Thymus (tissue), 11 donors: ENCODE data around the gene RHEX. TPM values are rescaled to one million over a fixed set of nuclear protein-coding genes. Genes with fewer than 3 reads are reported as not detected.
A peak's percentile ranks its signal among the peaks of the same experiment; 100 is the strongest.

Experiments used
- DNase-seq, 9 donors: peaks; one replicate each; pipeline ENCODE4 v3.0.0-alpha.2; 2013; ENCODE audit warnings: low spot score in 9 of 9, low read depth in 6 of 9, missing footprints in 1 of 9
- H3K27ac ChIP-seq, 2 donors: one replicate each; pipeline ENCODE4 v1.5.1; 2013; ENCODE audit warnings: control low read depth in 1 of 2, low read depth in 1 of 2, low read length in 1 of 2, mild to moderate bottlenecking in 1 of 2, moderate library complexity in 1 of 2
- H3K27me3 ChIP-seq, 2 donors: one replicate each; pipeline ENCODE4 v1.5.1; 2013; ENCODE audit warnings: low read length in 1 of 2; ENCODE audit not compliant: control insufficient read depth in 2 of 2, insufficient read depth in 1 of 2
- H3K36me3 ChIP-seq, 2 donors: one replicate each; pipeline ENCODE4 v1.5.1; 2013; ENCODE audit warnings: low read length in 1 of 2, mild to moderate bottlenecking in 1 of 2, moderate library complexity in 1 of 2; ENCODE audit not compliant: control insufficient read depth in 2 of 2, insufficient read depth in 2 of 2
- H3K4me1 ChIP-seq, 2 donors: one replicate each; pipeline ENCODE4 v1.5.1; 2013; ENCODE audit warnings: low read length in 2 of 2; ENCODE audit not compliant: control insufficient read depth in 2 of 2, insufficient read depth in 2 of 2
- H3K4me3 ChIP-seq, 2 donors: one replicate each; pipeline ENCODE4 v1.5.1; 2013; ENCODE audit warnings: low read length in 2 of 2, control low read depth in 1 of 2, mild to moderate bottlenecking in 1 of 2
- H3K9me3 ChIP-seq, 2 donors: one replicate each; pipeline ENCODE4 v1.5.1; 2013; ENCODE audit warnings: low read length in 1 of 2, mild to moderate bottlenecking in 1 of 2; ENCODE audit not compliant: control insufficient read depth in 2 of 2, insufficient read depth in 1 of 2
- WGBS: extraction: QIAGEN DNeasy Blood & Tissue Kit; methylation state at CpG from one replicate; pipeline ENCODE4 v1.1.7; 2013; 5-methylcytosine and 5-hydroxymethylcytosine counted together
- polyA plus RNA-seq: library from polyadenylated mRNA; stranded (reverse); fragments of 200-250 nt; gene quantifications from one replicate; pipeline ENCODE4 v1.2.3, GENCODE V29; 2013
- total RNA-seq: library from RNA; stranded (reverse); fragments of 120-200 nt; gene quantifications from one replicate; pipeline ENCODE4 v1.2.4, GENCODE V29; 2013
- donor health status: healthy.

Gene RHEX
- total and polyA plus RNA-seq, 2 donors = 1.7 to 3.6 TPM

GRCh38 chr1:206112600-206113301, 59.8 kb downstream of the RHEX start:
- peaks cover 0 to 8% of the 10 kb centered on the region in 2 donors for H3K9me3 ChIP-seq
- H3K36me3 ChIP-seq = no peaks in the 10 kb centered on the region
- peaks cover 0 to 25% of the 10 kb centered on the region in 2 donors for H3K4me1 ChIP-seq
- H3K4me3 ChIP-seq = no peak overlapping the region
- H3K27me3 ChIP-seq = peaks cover 3 to 20% of the 10 kb centered on the region in 2 donors
- WGBS = 90% methylated on average over 9 of the region's 9 CpGs
- H3K27ac ChIP-seq = no peak overlapping the region
- no peak for DNase-seq

GRCh38 chr1:206114692-206115640, 62.0 kb downstream of the RHEX start:
- Histone ChIP-seq H3K27me3 (peaks cover 7 to 34% of the 10 kb centered on the region in 2 donors), H3K4me3 (no peak overlapping the region), H3K27ac (no peak overlapping the region), H3K4me1 (peaks cover 0 to 28% of the 10 kb centered on the region in 2 donors), H3K9me3 (peaks cover 0 to 12% of the 10 kb centered on the region in 2 donors), H3K36me3 (no peaks in the 10 kb centered on the region)
- DNase-seq = peak in 2 of 9 donors; percentile 10 to 40
- WGBS = 61% methylated on average over 6 of the region's 6 CpGs

- Histone ChIP-seq H3K27ac (no peak overlapping the region), H3K4me3 (no peak overlapping the region), H3K36me3 (no peaks in the 10 kb centered on the region), H3K27me3 (peaks cover 7 to 34% of the 10 kb centered on the region in 2 donors), H3K4me1 (peaks cover 0 to 28% of the 10 kb centered on the region in 2 donors), H3K9me3 (peaks cover 0 to 12% of the 10 kb centered on the region in 2 donors)
- no peak for DNase-seq
- WGBS = 98% methylated on average over 8 of the region's 8 CpGs
Observed at GRCh38 chr1:206115791-206116190, 62.8 kb downstream of the RHEX start.

- no peaks in the 10 kb centered on the region for H3K36me3 ChIP-seq
- 97% methylated on average over 25 of the region's 25 CpGs for WGBS
- H3K4me1 ChIP-seq = peaks cover 0 to 28% of the 10 kb centered on the region in 2 donors
- peaks cover 0 to 12% of the 10 kb centered on the region in 2 donors for H3K9me3 ChIP-seq
- H3K27ac ChIP-seq = no peak overlapping the region
- H3K27me3 ChIP-seq = peaks cover 7 to 34% of the 10 kb centered on the region in 2 donors
- no peak for DNase-seq
- no peak overlapping the region for H3K4me3 ChIP-seq
Observed at GRCh38 chr1:206116191-206116872, 63.4 kb downstream of the RHEX start.

GRCh38 chr1:206116873-206117150, 63.8 kb downstream of the RHEX start:
- no peak for DNase-seq
- Histone ChIP-seq H3K27ac (no peak overlapping the region), H3K4me3 (no peak overlapping the region), H3K9me3 (peaks cover 0 to 12% of the 10 kb centered on the region in 2 donors), H3K36me3 (no peaks in the 10 kb centered on the region), H3K27me3 (peaks cover 7 to 34% of the 10 kb centered on the region in 2 donors), H3K4me1 (peaks cover 0 to 28% of the 10 kb centered on the region in 2 donors)
- WGBS = 64% methylated on average over 5 of the region's 5 CpGs

GRCh38 chr1:206117151-206117948, 64.4 kb downstream of the RHEX start, which contains the start of gene AVPR1B:
Gene AVPR1B, minus strand, starts transcription at chr1:206117388. Its CDS starts 498 bp downstream, at chr1:206116890.
- Histone ChIP-seq H3K27me3 (peaks cover 7 to 34% of the 10 kb centered on the region in 2 donors), H3K27ac (no peak within 1 kb of the TSS), H3K36me3 (no peaks in the 10 kb centered on the region), H3K4me3 (peak within 1 kb of the TSS; percentile 10 to 31), H3K9me3 (peaks cover 0 to 12% of the 10 kb centered on the region in 2 donors), H3K4me1 (peaks cover 0 to 28% of the 10 kb centered on the region in 2 donors)
- WGBS = 3% methylated on average over 55 of the region's 55 CpGs
- peak in 3 of 9 donors; percentile 21 to 57 (median 26) for DNase-seq

GRCh38 chr1:206120406-206120805, 67.4 kb downstream of the RHEX start:
- H3K27me3 ChIP-seq = peaks cover 7 to 34% of the 10 kb centered on the region in 2 donors
- H3K36me3 ChIP-seq = no peaks in the 10 kb centered on the region
- no peak overlapping the region for H3K27ac ChIP-seq
- no peak overlapping the region for H3K4me3 ChIP-seq
- no peak for DNase-seq
- peaks cover 0 to 15% of the 10 kb centered on the region in 2 donors for H3K4me1 ChIP-seq
- H3K9me3 ChIP-seq = peaks cover 0 to 12% of the 10 kb centered on the region in 2 donors

GRCh38 chr1:206121269-206121668, 68.3 kb downstream of the RHEX start:
- H3K27me3 ChIP-seq = peaks cover 7 to 29% of the 10 kb centered on the region in 2 donors
- no peak overlapping the region for H3K27ac ChIP-seq
- DNase-seq = no peak
- peaks cover 0 to 12% of the 10 kb centered on the region in 2 donors for H3K9me3 ChIP-seq
- WGBS = 93% methylated on average over 1 of the region's 1 CpG
- peaks cover 0 to 13% of the 10 kb centered on the region in 2 donors for H3K4me1 ChIP-seq
- H3K4me3 ChIP-seq = no peak overlapping the region
- no peaks in the 10 kb centered on the region for H3K36me3 ChIP-seq
